HepG2 (cell line): ENCODE data around the gene IL2RA. TPM values are rescaled to one million over a fixed set of nuclear protein-coding genes. Genes with fewer than 3 reads are reported as not detected.
A peak's percentile ranks its signal among the peaks of the same experiment; 100 is the strongest.

ENCODE experiments used
- ATAC-seq: fragments of 200-7000 bp; cut with Tn5 transposase; 3 replicates; pipeline ENCODE4 v1.9.1; 2020; ENCODE audit warnings: mild to moderate bottlenecking, moderate library complexity
- Bru-seq: library from RNA; stranded (reverse); fragments of 400-500 nt; gene quantifications from one replicate; lab custom pipeline; 2021; lab: Mats Ljungman, UMichigan
- BruChase-seq, 2 experiments: library from RNA; stranded (reverse); fragments of 400-500 nt; gene quantifications; one replicate each; lab custom pipeline; 2021; lab: Mats Ljungman, UMichigan
- BruUV-seq: library from RNA; stranded (reverse); fragments of 400-500 nt; replicated peaks from 2 replicates; lab custom pipeline; 2021; lab: Mats Ljungman, UMichigan
- CTCF ChIA-PET: fragments of 300-600 bp; formaldehyde crosslinking; extraction: SDS; loops from one replicate; lab custom pipeline; 2021; ENCODE audit warnings: low total read pairs, inconsistent platforms, low intra/inter-chr PET ratio; lab: Yijun Ruan, JAX
- POLR2A ChIA-PET: fragments of 350-600 bp; sonication (Branson Sonifier 250); formaldehyde crosslinking; loops from one replicate; lab custom pipeline; 2020; ENCODE audit warnings: antibody characterized with exemption, inconsistent platforms; lab: Yijun Ruan, JAX
- DNase-seq: peaks from one replicate; pipeline ENCODE4 v3.0.0-alpha.2; 2015; ENCODE audit warnings: low spot score
- FAIRE-seq: peaks from 3 replicates; lab custom pipeline; 2011; peaks lifted over from hg19 to GRCh38; lab: Jason Lieb, UNC
- H2AFZ ChIP-seq: one replicate; pipeline ENCODE4 v1.6.1; 2011; ENCODE audit warnings: low read length, inconsistent platforms
- H3K27ac ChIP-seq: fragments of 300-600 bp; 3 replicates; pipeline ENCODE4 v1.8.0; 2011; ENCODE audit warnings: mixed run types, mild to moderate bottlenecking, mixed read lengths, low read length, inconsistent platforms; ENCODE audit not compliant: insufficient read depth; ENCODE audit errors: extremely low read length
- H3K27me3 ChIP-seq, 2 experiments: fragments of 200-600 bp in 1 of 2; 2 replicates in 1 of 2; 3 replicates in 1 of 2; pipeline versions ENCODE4 v1.6.0 to v1.8.0; 2011; ENCODE audit warnings: low read length in 2 of 2, mild to moderate bottlenecking in 2 of 2, moderate library complexity in 2 of 2, inconsistent platforms in 1 of 2; ENCODE audit not compliant: insufficient read depth in 2 of 2, control insufficient read depth in 1 of 2
- H3K36me3 ChIP-seq, 2 experiments: fragments of 200-600 bp in 1 of 2; replicated peaks in 1 of 2; 2 replicates in 1 of 2; 3 replicates in 1 of 2; pipeline versions ENCODE4 v1.5.1 to v1.8.0; 2011; ENCODE audit warnings: low read length in 2 of 2, inconsistent platforms in 1 of 2; ENCODE audit not compliant: insufficient read depth in 2 of 2, control insufficient read depth in 1 of 2
- H3K4me1 ChIP-seq: 2 replicates; pipeline ENCODE4 v1.5.1; 2012; ENCODE audit warnings: low read length, inconsistent platforms; ENCODE audit not compliant: insufficient read depth
- H3K4me2 ChIP-seq: 2 replicates; pipeline ENCODE4 v1.6.0; 2011; ENCODE audit warnings: low read depth, low read length, inconsistent platforms
- H3K4me3 ChIP-seq, 3 experiments: fragments of 200-600 bp in 1 of 3; sonication (generic), shearing (Covaris generic) in 1 of 3; replicated peaks in 1 of 3; 2 replicates each; pipeline ENCODE4 v1.5.1; 2011 to 2016; ENCODE audit warnings: low read length in 3 of 3, inconsistent platforms in 2 of 3, low read depth in 2 of 3, mild to moderate bottlenecking in 2 of 3, control low read depth in 1 of 3, mixed read lengths in 1 of 3; ENCODE audit not compliant: insufficient read depth in 1 of 3
- H3K79me2 ChIP-seq: one replicate; pipeline ENCODE4 v1.6.1; 2011; ENCODE audit warnings: low read length, inconsistent platforms; ENCODE audit not compliant: insufficient read depth
- H3K9ac ChIP-seq: 2 replicates; pipeline ENCODE4 v1.6.0; 2011; ENCODE audit warnings: mild to moderate bottlenecking, low read depth, low read length, inconsistent platforms; ENCODE audit not compliant: insufficient read depth
- H3K9me3 ChIP-seq: 2 replicates; pipeline ENCODE4 v1.5.1; 2012; ENCODE audit warnings: mild to moderate bottlenecking, low read length
- H4K20me1 ChIP-seq: 2 replicates; pipeline ENCODE4 v1.6.0; 2011; ENCODE audit warnings: inconsistent platforms, mild to moderate bottlenecking, low read length, moderate library complexity; ENCODE audit not compliant: insufficient read depth
- CERS6 ChIP-seq: sonication (generic); formaldehyde crosslinking; IDR thresholded peaks from 2 replicates; pipeline ENCODE4 v1.5.0; 2020; ENCODE audit warnings: missing genetic modification reagents
- FUBP1 ChIP-seq: sonication (generic); formaldehyde crosslinking; IDR thresholded peaks from 2 replicates; pipeline ENCODE4 v1.5.1; 2020; ENCODE audit warnings: missing genetic modification reagents, mild to moderate bottlenecking, borderline replicate concordance
- GATAD1 ChIP-seq: IDR thresholded peaks from 2 replicates; pipeline ENCODE4 v1.6.1; 2016; ENCODE audit warnings: missing genetic modification reagents, missing compliant biosample characterization
- RCOR2 ChIP-seq: IDR thresholded peaks from 2 replicates; pipeline ENCODE4 v1.6.1; 2016; ENCODE audit warnings: missing biosample characterization, missing genetic modification reagents
- SNAPC5 ChIP-seq: sonication (generic); formaldehyde crosslinking; IDR thresholded peaks from 2 replicates; pipeline ENCODE4 v1.8.1; 2023; ENCODE audit warnings: mild to moderate bottlenecking, missing genetic modification reagents, borderline replicate concordance
- THAP9 ChIP-seq: sonication (generic); formaldehyde crosslinking; IDR thresholded peaks from 2 replicates; pipeline ENCODE4; 2020; ENCODE audit warnings: missing genetic modification reagents, mild to moderate bottlenecking, borderline replicate concordance
- ZFYVE20 ChIP-seq: sonication (generic); formaldehyde crosslinking; IDR thresholded peaks from 2 replicates; pipeline ENCODE4 v1.8.0; 2023; ENCODE audit warnings: low read depth, mild to moderate bottlenecking, moderate library complexity, missing genetic modification reagents, borderline replicate concordance
- ZNF792 ChIP-seq: IDR thresholded peaks from 2 replicates; pipeline ENCODE4 v1.6.1; 2016
- WGBS: methylation state at CpG from one replicate; pipeline ENCODE4 v1.1.6; 2017; ENCODE audit warnings: low lambda C conversion rate; 5-methylcytosine and 5-hydroxymethylcytosine counted together
- in situ Hi-C: cut with HindIII; loops from 2 replicates; pipeline ENCODE4 v1.10.0; 2017; ENCODE audit warnings: low pct_unique_long_range_greater_than_20kb; ENCODE audit not compliant: extremely low pct_ligation_motif_present
- intact Hi-C: fragments of 100-400 bp; cut with micrococcal nuclease; formaldehyde crosslinking; loops from one replicate; pipeline ENCODE4 v1.10.0; 2022; ENCODE audit not compliant: unreplicated experiment
- long read RNA-seq, 2 experiments: library from RNA in 1 of 2; library from polyadenylated mRNA in 1 of 2; stranded (forward) in 1 of 2; unstranded in 1 of 2; transcript quantifications; one replicate each; pipeline ENCODE4 v2.0.0, GENCODE V29; 2019 to 2022
- polyA minus RNA-seq, 3 experiments: library from RNA; depleted of rRNA, polyadenylated mRNA; stranded (reverse); fragments of >200 nt; gene quantifications; 2 replicates each; pipeline ENCODE4 v1.2.3, GENCODE V29; 2011; ENCODE audit warnings: low replicate concordance in 1 of 3
- polyA plus RNA-seq, 8 experiments: library from polyadenylated mRNA; depleted of rRNA in 3 of 8; stranded (reverse) in 7 of 8; unstranded in 1 of 8; fragments of >200 nt; fragmentation: Illumina TruSeq in 4 of 8; extraction: Trizol in 4 of 8; gene quantifications; 2 replicates each; pipeline versions ENCODE4 v1.2.1 to v1.2.3, GENCODE V29; 2011 to 2016; ENCODE audit warnings: low read depth in 4 of 8, missing spikeins in 1 of 8, mixed read lengths in 1 of 8; ENCODE audit not compliant: insufficient read depth in 1 of 8
- total RNA-seq, 5 experiments: library from RNA; depleted of rRNA; stranded (reverse); fragments of >200 nt; fragmentation: Illumina TruSeq; extraction: Trizol; gene quantifications; 2 replicates each; pipeline ENCODE4 v1.2.3, GENCODE V29; 2016; ENCODE audit warnings: low read depth in 1 of 5

The IL2RA gene
- total RNA-seq (2016; rRNA removed; fragmentation: Illumina TruSeq; extraction: Trizol) = not detected in 2 replicates
- total RNA-seq (2016; cell fraction: cytosol; rRNA removed; fragmentation: Illumina TruSeq; extraction: Trizol; ENCODE audit: low read depth) = not detected in 2 replicates
- not detected in 2 replicates for total RNA-seq (2016; cell fraction: insoluble cytoplasmic fraction; rRNA removed; fragmentation: Illumina TruSeq; extraction: Trizol)
- total RNA-seq (2016; cell fraction: membrane; rRNA removed; fragmentation: Illumina TruSeq; extraction: Trizol) = not detected in 2 replicates
- not detected in 2 replicates for total RNA-seq (2016; cell fraction: nucleus; rRNA removed; fragmentation: Illumina TruSeq; extraction: Trizol)
- not detected in 2 replicates for polyA plus RNA-seq (2011; rRNA removed)
- polyA plus RNA-seq (2011; cell fraction: cytosol; rRNA removed) = not detected in 2 replicates
- not detected in 2 replicates for polyA plus RNA-seq (2011; cell fraction: nucleus; rRNA removed)
- not detected in 2 replicates for polyA plus RNA-seq (2012)
- not detected in 2 replicates for polyA plus RNA-seq (2016; cell fraction: cytosol; fragmentation: Illumina TruSeq; extraction: Trizol; ENCODE audit: low read depth)
- not detected in 2 replicates for polyA plus RNA-seq (2016; cell fraction: insoluble cytoplasmic fraction; fragmentation: Illumina TruSeq; extraction: Trizol; ENCODE audit: low read depth)
- not detected in 2 replicates for polyA plus RNA-seq (2016; cell fraction: membrane; fragmentation: Illumina TruSeq; extraction: Trizol; ENCODE audit: low read depth)
- polyA plus RNA-seq (2016; cell fraction: nucleus; fragmentation: Illumina TruSeq; extraction: Trizol; ENCODE audit: insufficient read depth, low read depth) = not detected in 2 replicates
- polyA minus RNA-seq (2011; rRNA and poly(A)+ RNA removed; ENCODE audit: low replicate concordance) = not detected in 2 replicates
- not detected in 2 replicates for polyA minus RNA-seq (2011; cell fraction: cytosol; rRNA and poly(A)+ RNA removed)
- polyA minus RNA-seq (2011; cell fraction: nucleus; rRNA and poly(A)+ RNA removed) = not detected in 2 replicates
- Bru-seq, nascent RNA = percentile 2 among the genes with signal in this experiment
- BruChase-seq, experiment 1, labeled RNA remaining after a 6-hour chase = not detected
- percentile 2 among the genes with signal in this experiment for BruChase-seq, experiment 2, labeled RNA remaining after a 2-hour chase
- long read RNA-seq, experiment 1 = 0 reads
- long read RNA-seq, experiment 2 = 0 reads

GRCh38 chr10:6062101-6062771 is at the start of gene IL2RA:
Gene IL2RA (minus strand): TSS chr10:6062367. CDS start chr10:6062151, 216 bp downstream.
- Histone ChIP-seq H3K4me1 (no peaks in the 10 kb centered on the region), H3K4me3 (no peak within 1 kb of the TSS), H3K4me2 (no peak within 1 kb of the TSS)
- BruUV-seq = no TSS peak
- 76% methylated on average over 15 of the region's 18 CpGs for WGBS
- FAIRE-seq = no peak
- POLR2A ChIA-PET = no interaction called here
- no peak for DNase-seq
- no peak for TF ChIP-seq RCOR2 (CRISPR knock-in tag)
- no peak for TF ChIP-seq ZNF792 (CRISPR knock-in tag)
- TF ChIP-seq THAP9 (CRISPR knock-in tag) = no peak
- TF ChIP-seq FUBP1 = no peak
- no peak for TF ChIP-seq ZFYVE20 (CRISPR knock-in tag)
- no peak for TF ChIP-seq GATAD1 (CRISPR knock-in tag)
- TF ChIP-seq SNAPC5 (CRISPR knock-in tag) = no peak
- TF ChIP-seq CERS6 = no peak
- TF ChIP-seq, all 625 proteins: peak for 0
- no peak for ATAC-seq
- Histone ChIP-seq H3K27me3 (peaks cover 0 to 13% of the 10 kb centered on the region in 2 experiments; a peak in 3 of 5 replicates), H3K27ac (no peak within 1 kb of the TSS), H3K36me3 (no peaks in the 10 kb centered on the region), H3K79me2 (no peaks in the 10 kb centered on the region), H2AFZ (no peak within 1 kb of the TSS), H4K20me1 (no peaks in the 10 kb centered on the region), H3K9ac (no peak within 1 kb of the TSS), H3K9me3 (no peaks in the 10 kb centered on the region)
- CTCF ChIA-PET = no interaction called here
- intact Hi-C loops (no loop called here), in situ Hi-C loops (no loop called here)
